OCI-LY3 (cell line): ENCODE measurements around the gene CDH23.

ENCODE experiments used
- CTCF ChIP-seq: fragments of 200-600, 300-600 bp; sonication (generic); IDR thresholded peaks from 2 replicates; pipeline ENCODE4 v1.5.1; 2014; ENCODE audit warnings: antibody characterized with exemption, low read length, low read depth
- EZH2phosphoT487 ChIP-seq: fragments of 200-600 bp; shearing (Covaris generic); IDR thresholded peaks from 2 replicates; pipeline ENCODE4 v1.6.1; 2018; ENCODE audit warnings: antibody characterized with exemption, mixed run types, low read depth

- TF ChIP-seq EZH2phosphoT487 (no peak), CTCF (no peak)
These were observed 405.5 kb downstream of the CDH23 start for GRCh38 chr10:71802235-71802634.
